ENCODE measurements around the gene ZC3H11A. TPM values are rescaled to one million over a fixed set of nuclear protein-coding genes. Genes with fewer than 3 reads are reported as not detected.
"Not testable (repeated sequence)": the region's sequence is repeated elsewhere in the genome, so short reads cannot be mapped to it uniquely, and the experiment has no call there.

The ZC3H11A gene
- total RNA-seq (100 to 1,000 TPM; 128 to 133 TPM), polyA plus RNA-seq (ENCODE audit: insufficient read depth, low read depth, low replicate concordance) (84.5 TPM)
- long read RNA-seq, donor 1, partial matches to known transcripts: 81 of 85 reads
- long read RNA-seq, donor 1, other reads (novel, unspliced or antisense): 0 of 85 reads
- long read RNA-seq, donor 2, full-length matches to known transcripts: 2 of 34 reads
- long read RNA-seq, donor 2, partial matches to known transcripts: 32 of 34 reads
- long read RNA-seq, donor 2, other reads (novel, unspliced or antisense): 0 of 34 reads

DNA sequence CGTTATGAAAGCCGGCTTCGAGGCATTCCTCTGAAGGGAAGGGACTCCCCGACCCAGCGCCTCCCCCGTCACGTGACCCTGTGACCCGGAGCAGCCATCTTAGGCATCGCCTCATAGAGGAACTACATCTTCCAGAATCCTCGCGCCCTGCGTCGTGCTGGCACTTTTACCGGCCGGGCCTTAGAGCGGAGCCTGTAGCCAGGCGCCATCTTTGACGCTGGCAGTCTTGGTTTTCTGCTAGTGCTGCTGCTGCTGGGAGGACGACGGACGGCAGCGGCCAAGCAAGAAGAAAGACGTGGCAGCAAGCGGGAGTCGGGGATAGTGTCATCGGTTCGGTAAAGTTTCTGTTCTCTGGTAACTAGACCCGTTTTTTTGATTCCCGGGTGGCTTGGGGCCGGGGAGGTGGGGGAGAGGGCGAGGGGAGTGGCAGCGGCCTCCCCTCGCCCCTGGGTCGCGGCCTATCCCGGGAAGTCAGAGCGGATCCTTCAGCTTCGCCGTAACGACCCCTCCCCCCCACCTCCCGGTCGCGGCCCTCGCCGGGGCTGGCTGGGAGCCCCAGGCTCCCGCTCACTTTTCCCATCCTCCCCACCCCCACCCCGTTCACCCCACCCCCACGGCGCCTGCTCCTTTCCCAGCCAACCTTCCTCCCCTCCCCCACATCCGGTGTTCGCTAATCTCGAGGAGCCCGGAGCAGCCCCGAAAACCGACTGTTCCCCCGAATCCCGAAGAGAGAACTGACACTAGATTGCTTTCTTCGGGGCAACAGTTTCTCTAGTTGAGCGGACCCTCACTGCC, at the start of gene ZC3H11A, which contains the start of gene ZBED6:
Gene ZC3H11A, plus strand, starts transcription at position 183 of the 795 bp plus-strand sequence. CDS start 21,448 bp downstream, outside the sequence.
Gene ZBED6, plus strand, starts transcription at position 183 of the 795 bp plus-strand sequence. CDS start 1,900 bp downstream, outside the sequence.
- DNase-seq: peak; percentile 99
- intact Hi-C loops (cut with DNase I; ENCODE audit: low total_unique reads): no loop called here
- Histone ChIP-seq H3K27ac (peak within 1 kb of the TSS; percentile 98 to 99), H3K4me3 (peak within 1 kb of the TSS; percentile 72 to 83), H3K27me3 (no peaks in the 10 kb centered on the region), H3K9me3 (no peaks in the 10 kb centered on the region), H3K36me3 (ENCODE audit: low read depth, missing control alignments) (no peaks in the 10 kb centered on the region), H3K4me1 (peaks cover 32% of the 10 kb centered on the region)
- 0% methylated on average over 37 to 59 of the region's 59 CpGs for WGBS, 2 donors
- TF ChIP-seq POLR2A (IDR thresholded peaks at IDR 0.05): no peak
- TF ChIP-seq, protein P1, sequence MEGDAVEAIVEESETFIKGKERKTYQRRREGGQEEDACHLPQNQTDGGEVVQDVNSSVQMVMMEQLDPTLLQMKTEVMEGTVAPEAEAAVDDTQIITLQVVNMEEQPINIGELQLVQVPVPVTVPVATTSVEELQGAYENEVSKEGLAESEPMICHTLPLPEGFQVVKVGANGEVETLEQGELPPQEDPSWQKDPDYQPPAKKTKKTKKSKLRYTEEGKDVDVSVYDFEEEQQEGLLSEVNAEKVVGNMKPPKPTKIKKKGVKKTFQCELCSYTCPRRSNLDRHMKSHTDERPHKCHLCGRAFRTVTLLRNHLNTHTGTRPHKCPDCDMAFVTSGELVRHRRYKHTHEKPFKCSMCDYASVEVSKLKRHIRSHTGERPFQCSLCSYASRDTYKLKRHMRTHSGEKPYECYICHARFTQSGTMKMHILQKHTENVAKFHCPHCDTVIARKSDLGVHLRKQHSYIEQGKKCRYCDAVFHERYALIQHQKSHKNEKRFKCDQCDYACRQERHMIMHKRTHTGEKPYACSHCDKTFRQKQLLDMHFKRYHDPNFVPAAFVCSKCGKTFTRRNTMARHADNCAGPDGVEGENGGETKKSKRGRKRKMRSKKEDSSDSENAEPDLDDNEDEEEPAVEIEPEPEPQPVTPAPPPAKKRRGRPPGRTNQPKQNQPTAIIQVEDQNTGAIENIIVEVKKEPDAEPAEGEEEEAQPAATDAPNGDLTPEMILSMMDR (IDR thresholded peaks at IDR 0.05): no peak

DNA sequence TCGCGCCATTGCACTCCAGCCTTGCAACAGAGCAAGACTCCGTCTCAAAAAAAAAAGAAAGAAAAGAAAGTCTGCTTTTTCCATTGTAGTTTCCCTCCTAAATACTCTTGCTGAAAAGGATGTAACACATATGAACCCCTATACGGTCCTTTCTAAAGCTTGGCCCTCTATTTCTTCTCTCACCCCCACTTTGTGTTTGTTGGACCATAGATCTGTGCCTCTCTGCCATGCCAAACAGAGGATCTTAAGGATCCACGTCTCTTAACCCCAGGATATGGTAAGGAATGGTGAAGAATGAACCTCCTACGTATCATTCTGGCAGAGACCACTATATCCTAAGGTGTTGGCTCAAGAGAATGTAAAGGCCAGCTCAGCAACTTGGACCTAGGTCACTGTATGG, 49.1 kb upstream of the ZC3H11A start:
- no peak for DNase-seq
- H3K9me3 ChIP-seq: no peaks in the 10 kb centered on the region
- H3K36me3 ChIP-seq (ENCODE audit: low read depth, missing control alignments): no peaks in the 10 kb centered on the region
- no peak for TF ChIP-seq POLR2A (IDR thresholded peaks at IDR 0.05)
- TF ChIP-seq, protein P1 (IDR thresholded peaks at IDR 0.05): no peak
- no peaks in the 10 kb centered on the region for H3K27me3 ChIP-seq
- H3K4me3 ChIP-seq: no peak overlapping the region
- WGBS, 2 donors: 93 to 96% methylated on average over 6 of the region's 6 CpGs
- H3K4me1 ChIP-seq: peaks cover 3% of the 10 kb centered on the region
- intact Hi-C loops (cut with DNase I; ENCODE audit: low total_unique reads): no loop called here
- no peak overlapping the region for H3K27ac ChIP-seq

DNA sequence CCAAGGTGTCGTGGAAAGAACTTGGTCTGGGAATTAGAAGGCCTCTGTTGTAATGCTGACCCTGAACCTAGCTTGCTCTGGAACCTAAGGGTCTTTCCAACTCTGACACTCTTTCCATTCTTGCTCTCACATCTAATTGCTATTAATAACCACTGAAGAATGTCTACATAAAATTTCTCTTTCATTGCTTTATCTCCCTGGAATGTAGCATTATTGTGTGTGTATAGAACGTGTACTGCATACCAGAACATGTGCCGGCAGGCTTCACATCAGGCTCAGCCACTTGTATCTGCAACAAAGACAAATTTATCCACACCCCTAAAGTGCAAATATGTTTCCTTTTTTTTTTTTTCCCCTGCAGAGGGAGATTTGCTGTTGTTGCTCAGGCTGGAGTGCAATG, 44.4 kb upstream of the ZC3H11A start:
- H3K27me3 ChIP-seq: no peaks in the 10 kb centered on the region
- TF ChIP-seq POLR2A (IDR thresholded peaks at IDR 0.05): no peak
- TF ChIP-seq, protein P1 (IDR thresholded peaks at IDR 0.05): no peak
- H3K36me3 ChIP-seq (ENCODE audit: low read depth, missing control alignments): no peaks in the 10 kb centered on the region
- intact Hi-C loops (cut with DNase I; ENCODE audit: low total_unique reads): no loop called here
- WGBS, 2 donors: 45 to 58% methylated on average over 3 of the region's 3 CpGs
- no peak for DNase-seq
- H3K27ac ChIP-seq: no peak overlapping the region
- peaks cover 3% of the 10 kb centered on the region for H3K4me1 ChIP-seq
- no peak overlapping the region for H3K4me3 ChIP-seq
- H3K9me3 ChIP-seq: no peaks in the 10 kb centered on the region

DNA sequence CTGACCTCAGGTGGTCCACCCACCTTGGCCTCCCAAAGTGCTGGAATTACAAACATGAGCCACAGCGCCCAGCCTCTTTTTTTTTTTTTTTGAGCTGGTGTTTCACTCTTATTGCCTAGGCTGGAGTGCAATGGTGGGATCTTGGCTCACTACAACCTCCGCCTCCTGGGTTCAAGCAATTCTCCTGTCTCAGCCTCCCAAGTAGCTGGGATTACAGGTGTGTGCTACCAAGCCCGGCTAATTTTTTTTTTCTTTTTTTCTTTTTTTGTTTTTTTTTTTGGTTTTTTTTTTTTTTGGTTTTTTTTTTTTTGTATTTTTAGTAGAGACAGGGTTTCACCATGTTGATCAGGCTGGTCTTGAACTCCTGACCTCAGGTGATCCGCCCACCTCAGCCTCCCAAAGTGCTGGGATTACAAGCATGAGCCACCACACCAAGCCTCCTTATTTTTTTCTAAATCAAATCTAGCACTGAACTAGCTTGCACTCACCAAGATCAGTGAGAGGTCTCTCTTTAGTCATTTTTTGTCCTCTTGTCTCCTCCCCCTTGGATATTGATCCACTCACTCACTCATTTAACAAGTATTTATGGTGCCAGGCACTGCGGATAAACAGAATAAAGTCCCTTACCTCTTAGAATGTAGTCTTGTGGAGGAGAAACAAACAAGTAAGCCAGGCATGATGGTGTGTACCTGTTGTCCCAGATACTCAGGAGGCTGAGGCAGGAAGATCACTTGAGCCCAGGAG, 43.6 kb upstream of the ZC3H11A start:
- intact Hi-C loops (cut with DNase I; ENCODE audit: low total_unique reads): not testable (repeated sequence)
- 94 to 96% methylated on average over 4 to 5 of the region's 5 CpGs for WGBS, 2 donors

DNA sequence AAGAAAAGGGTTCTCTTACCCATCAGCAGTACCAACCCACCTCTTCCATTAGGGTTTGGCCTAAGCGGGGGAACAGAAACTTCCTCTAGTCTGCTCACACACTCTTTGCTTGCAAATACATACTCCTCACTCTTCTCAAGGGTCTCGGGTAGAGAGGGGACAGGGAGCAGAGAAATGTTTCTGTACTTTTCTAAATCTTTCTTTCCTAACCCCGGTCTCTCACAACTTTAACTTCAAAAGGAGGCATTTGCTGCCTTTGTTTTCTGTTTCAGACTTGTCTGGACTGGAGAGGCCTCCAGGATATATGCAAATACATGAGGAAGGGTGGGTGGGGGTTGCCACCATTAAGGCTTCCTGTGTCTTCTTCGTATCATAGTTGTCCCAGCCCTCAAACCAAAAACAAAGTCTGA, 41.0 kb upstream of the ZC3H11A start:
- Histone ChIP-seq H3K4me3 (no peak overlapping the region), H3K27ac (no peak overlapping the region), H3K27me3 (no peaks in the 10 kb centered on the region), H3K36me3 (ENCODE audit: low read depth, missing control alignments) (no peaks in the 10 kb centered on the region), H3K9me3 (no peaks in the 10 kb centered on the region), H3K4me1 (peaks cover 3% of the 10 kb centered on the region)
- intact Hi-C loops (cut with DNase I; ENCODE audit: low total_unique reads): no loop called here
- no peak for DNase-seq
- TF ChIP-seq POLR2A (IDR thresholded peaks at IDR 0.05): no peak
- TF ChIP-seq, protein P1 (IDR thresholded peaks at IDR 0.05): no peak
- 90 to 91% methylated on average over 4 of the region's 4 CpGs for WGBS, 2 donors

More for the DNA sequence above, 43.6 kb upstream of the ZC3H11A start:
- not testable (repeated sequence) for H3K4me1 ChIP-seq; DNase-seq; H3K27me3 ChIP-seq; H3K36me3 ChIP-seq (ENCODE audit: low read depth, missing control alignments); H3K27ac ChIP-seq; H3K4me3 ChIP-seq; H3K9me3 ChIP-seq
